H1 (cell line): ENCODE data around the gene TEX51. TPM values are rescaled to one million over a fixed set of nuclear protein-coding genes. Genes with fewer than 3 reads are reported as not detected.

Source experiments
- ASH2L ChIP-seq: fragments of 200-600, 300-600 bp; sonication (generic); IDR thresholded peaks from one replicate; pipeline ENCODE4 v1.7.1; 2017; ENCODE audit warnings: low read length
- ATF2 ChIP-seq: IDR thresholded peaks from 2 replicates; pipeline ENCODE4 v1.6.1; 2012; ENCODE audit warnings: low read length, inconsistent platforms
- BACH1 ChIP-seq: IDR thresholded peaks from 2 replicates; pipeline ENCODE4 v1.6.1; 2012; ENCODE audit warnings: low read length, improper control_type of control experiment
- BRCA1 ChIP-seq: IDR thresholded peaks from 2 replicates; pipeline ENCODE4 v1.6.1; 2012; ENCODE audit warnings: low read depth, low read length, improper control_type of control experiment
- E2F6 ChIP-seq: IDR thresholded peaks from 2 replicates; pipeline ENCODE4 v1.6.1; 2012; ENCODE audit warnings: inconsistent platforms
- EP300 ChIP-seq, 2 experiments: IDR thresholded peaks; 1 replicate in 1 of 2; 2 replicates in 1 of 2; pipeline ENCODE4 v1.6.1; 2011 to 2012; ENCODE audit warnings: low read depth in 2 of 2, low read length in 2 of 2, mild to moderate bottlenecking in 2 of 2, borderline replicate concordance in 1 of 2, inconsistent platforms in 1 of 2, moderate library complexity in 1 of 2
- GTF2F1 ChIP-seq: IDR thresholded peaks from 2 replicates; pipeline ENCODE4 v1.6.1; 2012; ENCODE audit warnings: low read depth, low read length, improper control_type of control experiment, borderline replicate concordance
- HDAC2 ChIP-seq, 2 experiments: fragments of 300-600 bp in 1 of 2; sonication (generic) in 1 of 2; IDR thresholded peaks; 2 replicates each; pipeline ENCODE4 v1.6.1; 2011 to 2012; ENCODE audit warnings: low read depth in 2 of 2, low read length in 2 of 2, mild to moderate bottlenecking in 2 of 2, moderate library complexity in 2 of 2, borderline replicate concordance in 1 of 2, inconsistent platforms in 1 of 2
- JUN ChIP-seq: IDR thresholded peaks from 2 replicates; pipeline ENCODE4 v1.6.1; 2011; ENCODE audit warnings: low read depth, mild to moderate bottlenecking, improper control_type of control experiment, low read length
- JUND ChIP-seq: IDR thresholded peaks from 2 replicates; pipeline ENCODE4 v1.6.1; 2011; ENCODE audit warnings: mild to moderate bottlenecking, improper control_type of control experiment, low read length
- KDM5A ChIP-seq: fragments of 200-600 bp; IDR thresholded peaks from 2 replicates; pipeline ENCODE4 v1.7.1; 2012; ENCODE audit warnings: mild to moderate bottlenecking, low read length, inconsistent platforms, mixed read lengths
- NANOG ChIP-seq: IDR thresholded peaks from 2 replicates; pipeline ENCODE4 v1.6.1; 2011; ENCODE audit warnings: low read length, low read depth, mild to moderate bottlenecking, inconsistent platforms; ENCODE audit not compliant: insufficient read depth, poor library complexity, severe bottlenecking
- PHF8 ChIP-seq: fragments of 200-600 bp; sonication (generic); conservative IDR thresholded peaks from 2 replicates; pipeline ENCODE4 v1.7.1; 2012; ENCODE audit warnings: low read depth, mild to moderate bottlenecking, inconsistent platforms, low read length, moderate library complexity
- RFX5 ChIP-seq: IDR thresholded peaks from 2 replicates; pipeline ENCODE4 v1.6.1; 2011; ENCODE audit warnings: low read depth, low read length, improper control_type of control experiment, borderline replicate concordance
- RXRA ChIP-seq: IDR thresholded peaks from 2 replicates; pipeline ENCODE4 v1.6.1; 2011; ENCODE audit warnings: low read depth, mild to moderate bottlenecking, low read length, moderate library complexity; ENCODE audit not compliant: insufficient read depth
- SRF ChIP-seq: IDR thresholded peaks from 2 replicates; pipeline ENCODE4 v1.6.1; 2011; ENCODE audit warnings: mild to moderate bottlenecking, low read depth, low read length, moderate library complexity
- TBP ChIP-seq: IDR thresholded peaks from 2 replicates; pipeline ENCODE4 v1.6.1; 2011; ENCODE audit warnings: low read depth, low read length, improper control_type of control experiment
- USF2 ChIP-seq: IDR thresholded peaks from 2 replicates; pipeline ENCODE4 v1.6.1; 2011; ENCODE audit warnings: low read length, improper control_type of control experiment
- YY1 ChIP-seq: IDR thresholded peaks from 2 replicates; pipeline ENCODE4 v1.6.1; 2011; ENCODE audit warnings: low read depth, mild to moderate bottlenecking, low read length
- polyA plus RNA-seq, 7 experiments: library from polyadenylated mRNA; depleted of rRNA in 3 of 7; stranded (reverse) in 5 of 7; unstranded in 2 of 7; fragments of >200 nt in 5 of 7; fragments of 200-250 nt in 2 of 7; gene quantifications; 1 replicate in 5 of 7; 2 replicates in 1 of 7; 4 replicates in 1 of 7; pipeline versions ENCODE4 v1.2.1 to v1.2.3, GENCODE V29; 2011 to 2013; ENCODE audit warnings: missing spikeins in 2 of 7, mixed read lengths in 2 of 7
- total RNA-seq: library from RNA; stranded (reverse); fragmentation: NEBNext Ultra II Directional; extraction: Animal tissue kit (Norgen Biotek cat#: 25700); gene quantifications from 2 replicates; pipeline ENCODE4 v1.2.1, GENCODE V29; 2021

TEX51 gene
- total and polyA plus RNA-seq, 2 of the 8 experiments (the other 6 are each of a cell fraction or from before 2014, with no cell fraction given) = not detected

GRCh38 chr2:126886211-126886915 is 12.3 kb upstream of the TEX51 start (continued):
- TF ChIP-seq BACH1 (no peak), YY1 (no peak), ATF2 (no peak), NANOG (peak; percentile 39), USF2 (no peak), JUN (no peak), TBP (no peak), GTF2F1 (no peak), RXRA (no peak), KDM5A (no peak), BRCA1 (no peak), JUND (no peak), PHF8 (no peak), RFX5 (no peak), HDAC2 (IDR thresholded peaks at IDR 0.05; ENCODE audit: borderline replicate concordance in 1 of 2, low read depth in 2 of 2, low read length in 2 of 2) (no peak), SRF (no peak), E2F6 (no peak; the same call in 1 of the 2 replicates), EP300 (IDR thresholded peaks at IDR 0.05; ENCODE audit: borderline replicate concordance in 1 of 2, low read depth in 2 of 2, low read length in 2 of 2) (0 out of 3 replicates have a peak, but pooled peaks of 1 of the 2 experiments have one; percentile 12), ASH2L (peak; percentile 33)
